ENCODE measurements around the gene OARD1.

- TF ChIP-seq NR3C1 (CRISPR knock-in tag; conservative IDR thresholded peaks at IDR 0.05; ENCODE audit: low read depth) (no peak), FOXK1 (CRISPR knock-in tag; IDR thresholded peaks at IDR 0.05) (no peak)
These were observed 19.1 kb downstream of the OARD1 start, which contains the start of gene APOBEC2 for GRCh38 chr6:41053041-41053440.

Measured in WTC11 (cell line).